Right ventricle myocardium inferior (tissue), 1 donor: ENCODE measurements around the gene HJURP. TPM values are rescaled to one million over a fixed set of nuclear protein-coding genes. Genes with fewer than 3 reads are reported as not detected.
A peak's percentile ranks its signal among the peaks of the same experiment; 100 is the strongest.
"Not testable (repeated sequence)": the region's sequence is repeated elsewhere in the genome, so short reads cannot be mapped to it uniquely, and the experiment has no call there.

Experiments
- ATAC-seq: fragments of 200-7000 bp; cut with Tn5 transposase; one replicate; pipeline ENCODE4 v1.9.1; 2020; ENCODE audit warnings: mild to moderate bottlenecking, moderate library complexity
- DNase-seq: peaks from one replicate; pipeline ENCODE4 v3.0.0; 2021; ENCODE audit errors: missing footprints
- intact Hi-C: fragments of 100-400 bp; cut with DNase I; formaldehyde crosslinking; loops from one replicate; pipeline ENCODE4 v1.11.0; 2022
- long read RNA-seq: library from polyadenylated mRNA; unstranded; transcript quantifications from one replicate; pipeline ENCODE4 v2.0.0, GENCODE V29; 2021
- total RNA-seq: library from RNA; stranded (reverse); fragmentation: NEBNext Ultra II Directional; extraction: Animal tissue kit (Norgen Biotek cat#: 25700); gene quantifications from one replicate; pipeline ENCODE4 v1.2.1, GENCODE V29; 2021
- donor health status: DM: no; HTN: yes; CAD: no; lungs with severe emphysema.

The HJURP gene, protein sequence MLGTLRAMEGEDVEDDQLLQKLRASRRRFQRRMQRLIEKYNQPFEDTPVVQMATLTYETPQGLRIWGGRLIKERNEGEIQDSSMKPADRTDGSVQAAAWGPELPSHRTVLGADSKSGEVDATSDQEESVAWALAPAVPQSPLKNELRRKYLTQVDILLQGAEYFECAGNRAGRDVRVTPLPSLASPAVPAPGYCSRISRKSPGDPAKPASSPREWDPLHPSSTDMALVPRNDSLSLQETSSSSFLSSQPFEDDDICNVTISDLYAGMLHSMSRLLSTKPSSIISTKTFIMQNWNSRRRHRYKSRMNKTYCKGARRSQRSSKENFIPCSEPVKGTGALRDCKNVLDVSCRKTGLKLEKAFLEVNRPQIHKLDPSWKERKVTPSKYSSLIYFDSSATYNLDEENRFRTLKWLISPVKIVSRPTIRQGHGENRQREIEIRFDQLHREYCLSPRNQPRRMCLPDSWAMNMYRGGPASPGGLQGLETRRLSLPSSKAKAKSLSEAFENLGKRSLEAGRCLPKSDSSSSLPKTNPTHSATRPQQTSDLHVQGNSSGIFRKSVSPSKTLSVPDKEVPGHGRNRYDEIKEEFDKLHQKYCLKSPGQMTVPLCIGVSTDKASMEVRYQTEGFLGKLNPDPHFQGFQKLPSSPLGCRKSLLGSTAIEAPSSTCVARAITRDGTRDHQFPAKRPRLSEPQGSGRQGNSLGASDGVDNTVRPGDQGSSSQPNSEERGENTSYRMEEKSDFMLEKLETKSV
- total RNA-seq, result 0.41 TPM
- long read RNA-seq, result 0 reads

DNA sequence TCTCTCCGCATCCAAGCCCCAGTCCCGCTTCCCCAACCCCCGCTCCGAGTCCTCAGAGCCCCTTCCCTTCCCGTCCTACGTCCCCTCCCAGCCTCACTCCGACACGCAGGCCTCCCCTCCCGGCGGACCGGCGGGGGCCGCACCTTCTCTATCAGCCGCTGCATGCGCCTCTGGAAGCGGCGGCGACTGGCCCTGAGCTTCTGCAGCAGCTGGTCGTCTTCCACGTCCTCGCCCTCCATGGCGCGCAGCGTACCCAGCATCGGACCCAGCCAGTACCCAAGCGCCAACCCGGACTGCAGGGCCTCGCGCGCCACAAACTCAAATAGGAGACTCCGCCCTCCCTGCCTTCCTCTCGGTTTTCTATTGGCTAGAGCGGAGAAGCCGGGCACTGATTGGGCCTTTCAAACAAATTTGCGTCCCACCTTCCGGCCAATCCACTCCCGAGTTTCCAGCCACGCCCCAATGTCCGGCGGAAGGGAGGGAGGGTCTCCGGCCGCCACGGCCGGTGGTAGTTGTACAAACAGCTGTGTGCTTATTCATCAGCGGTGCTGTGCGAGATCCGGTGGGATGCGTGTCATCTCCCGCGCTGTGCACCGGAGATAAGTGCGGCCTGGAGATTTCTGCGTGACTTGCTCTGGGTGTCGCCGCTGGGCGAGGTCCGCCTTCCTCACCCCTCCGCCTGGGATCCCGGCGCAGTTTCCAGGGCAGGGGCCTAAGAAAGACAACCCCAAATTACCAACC, at the start of gene HJURP:
TSS of gene HJURP (minus strand) at position 295 of the 741 bp plus-strand sequence. CDS start at position 260, 35 bp downstream.
- DNase-seq, result peak; percentile 94
- intact Hi-C loops, result no loop called here
- ATAC-seq, result peak; percentile 99

DNA sequence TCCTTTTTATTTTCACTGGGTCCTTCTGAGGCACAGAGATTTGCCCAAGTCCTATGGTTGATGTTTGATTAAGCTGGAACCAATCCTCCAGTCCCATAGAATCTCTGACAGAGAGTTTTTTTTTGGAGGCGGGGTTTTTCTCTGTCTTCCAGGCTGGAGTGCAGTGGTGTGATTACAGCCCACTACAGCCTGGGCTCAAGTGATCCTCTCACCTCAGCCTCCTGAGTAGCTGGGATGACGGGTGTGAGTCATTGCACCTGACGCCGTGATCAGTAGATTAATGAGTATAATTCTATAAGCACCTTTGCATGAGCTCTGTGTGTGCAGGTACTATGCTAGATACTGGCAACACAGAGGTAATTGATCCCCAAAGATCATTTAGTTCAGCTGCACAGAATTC, 47.5 kb upstream of the HJURP start:
- intact Hi-C loops, result no loop called here
- no peak for ATAC-seq
- no peak for DNase-seq

DNA sequence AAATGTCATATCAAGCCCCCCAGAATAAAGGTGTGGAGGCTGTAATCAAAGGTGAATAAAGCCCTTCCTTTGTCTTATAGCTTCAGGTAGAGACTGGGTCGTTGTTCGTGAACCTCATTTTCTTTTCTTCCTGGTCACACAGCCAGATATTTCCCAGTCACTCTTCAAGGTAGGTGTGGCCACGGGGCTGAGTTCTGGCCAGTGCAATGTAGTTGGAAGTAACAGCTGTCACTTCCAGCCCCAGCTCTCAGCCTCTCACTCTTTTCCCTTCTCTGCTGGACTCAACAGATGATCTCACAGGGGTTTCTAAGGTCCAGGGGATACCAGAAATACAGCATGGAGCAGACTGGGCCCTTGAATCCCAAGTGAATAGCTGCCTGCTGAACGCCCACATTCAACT, 47.0 kb upstream of the HJURP start:
- DNase-seq, result no peak
- no peak for ATAC-seq
- intact Hi-C loops, result no loop called here

DNA sequence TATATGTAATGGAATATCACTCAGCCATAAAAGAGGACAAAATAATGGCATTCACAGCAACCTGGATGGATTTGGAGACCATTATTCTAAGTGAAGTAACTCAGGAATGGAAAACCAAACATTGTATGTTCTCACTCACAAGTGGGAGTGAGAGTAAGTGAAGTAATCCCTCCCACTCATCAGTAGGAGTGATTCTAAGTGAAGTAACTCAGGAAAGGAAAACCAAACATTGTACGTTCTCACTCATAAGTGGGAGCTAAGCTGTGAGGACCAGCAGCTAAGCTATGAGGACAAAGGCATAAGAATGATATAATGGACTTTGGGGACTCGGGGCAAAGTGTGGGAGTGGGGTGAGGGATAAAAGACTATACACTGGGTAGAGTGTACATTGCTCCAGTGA, 41.9 kb upstream of the HJURP start:
- DNase-seq, ATAC-seq, intact Hi-C loops: not testable (repeated sequence)

DNA sequence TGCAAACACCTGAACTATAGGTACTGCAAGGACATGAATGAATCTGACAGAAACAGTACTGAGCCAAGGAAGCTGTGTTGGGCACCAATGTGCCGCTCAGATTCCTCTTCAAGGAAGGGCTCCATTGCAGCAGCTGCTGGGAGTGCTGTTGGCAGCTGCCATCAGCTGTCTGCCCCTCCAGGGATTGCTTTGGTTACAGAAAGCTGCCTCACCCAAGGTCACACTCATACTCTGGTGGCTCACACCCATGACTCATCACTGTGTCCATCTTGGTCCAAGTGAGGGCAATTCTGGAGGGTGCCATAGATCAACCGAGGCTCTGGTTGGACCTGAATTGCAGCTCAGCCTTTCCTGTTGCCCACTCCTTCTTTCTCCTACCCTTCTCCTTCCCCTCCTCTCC, 38.5 kb upstream of the HJURP start:
- DNase-seq, result no peak
- no peak for ATAC-seq
- intact Hi-C loops, result no loop called here

DNA sequence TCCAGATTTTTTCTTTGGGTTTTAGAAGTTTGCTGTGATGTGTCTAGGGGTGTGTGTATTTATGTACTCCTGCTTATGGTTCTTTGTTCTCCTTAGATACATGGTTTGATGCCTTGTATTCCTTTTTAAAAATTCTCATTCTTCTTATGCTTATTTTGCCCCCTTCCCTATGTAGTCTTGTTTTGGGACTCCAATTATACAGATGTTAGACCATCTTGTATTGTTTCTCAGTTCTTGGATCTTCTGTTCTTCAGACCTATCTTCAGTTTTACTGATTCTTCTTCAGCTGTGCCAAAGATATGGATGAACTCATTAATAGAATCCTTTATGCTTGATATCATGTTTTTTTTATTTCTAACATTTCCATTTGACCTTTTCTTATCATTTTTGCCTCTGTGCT, 28.0 kb upstream of the HJURP start:
- DNase-seq (no peak), ATAC-seq (no peak)
- intact Hi-C loops, result no loop called here

DNA sequence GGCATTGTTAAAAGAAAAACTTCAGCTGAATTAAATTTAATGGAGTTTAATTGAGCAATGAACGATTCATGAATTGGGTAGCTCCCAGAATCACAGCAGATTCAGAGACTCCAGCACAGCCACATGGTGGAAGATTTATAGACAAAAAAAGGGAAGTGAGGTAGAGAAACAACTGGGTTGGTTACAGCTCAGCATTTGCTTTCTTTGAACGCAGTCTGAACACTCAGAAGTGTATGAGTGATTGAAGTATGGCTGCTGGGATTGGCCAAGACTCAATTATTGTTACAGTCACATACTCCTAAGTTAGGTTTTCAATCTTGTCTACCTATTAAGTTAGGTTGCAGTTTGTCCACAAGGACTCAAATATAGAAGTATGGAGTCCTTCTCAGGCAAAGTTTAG, 17.8 kb upstream of the HJURP start:
- DNase-seq, intact Hi-C loops, ATAC-seq: not testable (repeated sequence)

DNA sequence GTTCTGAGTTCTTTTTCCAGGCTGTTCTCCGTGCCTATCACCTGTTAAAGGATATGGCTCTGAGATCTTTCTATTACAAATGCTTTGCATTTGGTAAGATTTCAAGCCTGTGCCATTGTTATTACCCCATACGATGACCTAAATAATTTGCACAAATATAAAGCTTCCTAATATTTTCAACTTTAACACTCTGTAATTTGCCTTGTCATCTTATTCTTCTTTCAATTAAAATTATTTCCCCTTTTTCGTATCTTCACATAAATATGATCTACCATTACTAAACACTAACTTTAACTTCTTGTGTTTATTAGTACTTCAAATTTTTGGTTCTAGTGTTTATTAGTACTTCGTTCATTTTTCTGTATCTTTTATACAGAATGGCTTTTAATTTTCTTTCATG, 17.1 kb upstream of the HJURP start:
- intact Hi-C loops, result no loop called here
- no peak for ATAC-seq
- no peak for DNase-seq

DNA sequence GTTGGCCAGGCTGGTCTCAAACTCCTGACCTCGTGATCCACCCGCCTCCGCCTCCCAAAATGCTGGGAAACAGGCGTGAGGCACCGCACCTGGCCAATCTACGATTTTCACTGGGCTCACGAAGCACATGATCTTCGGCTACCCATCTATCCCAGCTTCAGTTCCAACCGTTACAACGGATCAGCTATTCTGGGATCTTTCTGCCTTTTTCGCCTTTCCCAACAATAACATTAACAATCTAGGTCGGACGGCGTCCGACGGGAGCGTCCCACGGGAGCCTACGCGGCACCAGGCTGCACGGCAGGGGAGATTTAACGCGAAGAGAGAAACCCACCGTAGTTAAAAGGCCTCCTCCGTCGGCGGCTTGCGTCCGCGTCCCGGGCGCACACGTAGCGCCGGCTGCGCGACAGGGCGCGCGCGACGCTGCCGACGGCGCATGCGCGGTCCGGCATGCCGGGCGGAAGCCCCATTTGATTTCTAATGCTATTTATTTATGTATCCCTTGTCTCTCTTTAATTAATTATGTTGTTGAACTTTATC, 13.7 kb upstream of the HJURP start, which contains the start of gene MSL3B:
TSS of gene MSL3B (minus strand) at position 394 of the 540 bp plus-strand sequence.
- DNase-seq (no peak), ATAC-seq (peak; percentile 54)
- intact Hi-C loops, result no loop called here

DNA sequence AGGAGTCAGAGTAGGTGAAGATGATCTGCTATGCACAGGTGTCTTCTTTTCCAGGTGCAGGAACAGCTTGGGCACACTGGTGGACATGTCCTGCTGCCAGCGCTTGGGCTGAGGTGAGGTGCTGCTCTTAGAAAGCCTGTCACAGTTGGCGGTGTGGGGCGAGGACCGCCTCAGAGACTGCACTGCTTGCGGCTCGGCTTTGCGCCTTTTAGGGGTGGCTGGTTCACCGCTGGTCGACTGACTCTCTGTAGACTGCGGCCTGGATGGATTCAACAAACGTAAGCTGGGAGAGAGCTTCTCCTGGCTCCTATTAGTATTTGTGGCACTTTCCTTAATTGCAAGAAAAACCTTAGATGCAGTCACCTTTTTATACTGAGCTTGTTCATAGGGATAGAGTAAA, 12.1 kb upstream of the HJURP start:
- intact Hi-C loops, result no loop called here
- ATAC-seq (no peak), DNase-seq (no peak)

DNA sequence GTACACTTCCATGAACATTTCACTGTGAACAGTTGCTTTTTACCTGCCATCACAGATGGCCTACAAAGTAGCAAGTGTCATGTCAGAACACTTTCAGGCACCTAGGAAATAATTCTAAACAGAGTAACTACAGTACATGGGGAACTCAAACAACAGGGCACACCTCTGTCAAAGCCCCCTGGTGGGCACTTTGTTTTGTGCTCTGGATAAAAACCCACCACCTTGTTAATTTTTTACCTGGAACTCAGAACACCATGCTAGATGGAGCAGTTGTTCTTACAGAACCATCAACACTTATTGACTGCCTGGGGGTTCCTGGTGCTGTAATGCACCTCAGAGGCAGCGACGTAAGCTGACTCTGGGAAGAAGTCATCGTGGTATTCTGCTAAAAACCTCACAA, 11.5 kb upstream of the HJURP start:
- no peak for ATAC-seq
- no peak for DNase-seq
- intact Hi-C loops, result no loop called here

DNA sequence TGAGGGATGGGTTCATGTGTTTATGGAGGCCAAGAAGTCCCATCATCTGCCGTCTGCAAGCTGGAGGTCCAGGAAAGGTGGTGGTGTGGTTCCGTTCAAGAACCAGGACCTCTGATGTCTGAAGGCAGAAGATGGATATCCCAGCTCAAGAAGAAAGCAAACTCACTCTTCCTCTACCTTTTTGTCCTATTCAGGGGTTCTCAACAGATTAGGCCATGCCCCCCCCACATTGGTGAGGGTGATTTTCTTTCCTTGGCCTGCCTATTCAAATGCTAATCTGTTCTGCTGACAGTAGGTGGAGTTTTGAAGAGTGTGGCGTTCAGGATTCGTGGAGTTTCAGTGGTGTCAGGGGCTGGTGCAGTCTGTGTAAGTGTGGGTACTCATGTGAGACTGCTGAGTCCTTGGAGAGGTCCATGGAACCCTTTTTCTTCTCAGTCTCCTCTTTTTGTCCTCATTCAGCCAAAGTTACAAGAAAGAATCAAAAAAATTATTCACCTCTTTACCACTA, 8.0 kb upstream of the HJURP start:
- intact Hi-C loops, result no loop called here
- DNase-seq (no peak), ATAC-seq (no peak)

DNA sequence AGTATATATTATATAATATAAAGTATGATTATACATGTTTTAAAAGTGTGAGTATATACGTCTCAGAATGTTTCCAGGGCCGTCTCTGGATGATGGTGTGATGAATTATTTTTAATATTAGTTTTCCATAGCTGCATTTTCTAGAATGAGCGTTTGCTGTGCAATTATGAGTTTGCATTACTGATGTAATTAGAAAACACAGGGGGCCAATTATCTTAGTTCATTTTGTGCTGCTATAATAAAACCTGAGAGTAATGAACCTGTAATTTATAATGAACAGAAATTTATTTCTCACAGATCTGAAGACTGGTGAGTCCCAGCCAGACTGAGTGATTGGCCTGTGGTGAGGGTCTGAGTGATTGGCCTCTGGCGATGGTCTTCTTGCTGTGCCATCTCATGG, 4.0 kb upstream of the HJURP start:
- ATAC-seq (no peak), DNase-seq (no peak)
- intact Hi-C loops, result no loop called here

DNA sequence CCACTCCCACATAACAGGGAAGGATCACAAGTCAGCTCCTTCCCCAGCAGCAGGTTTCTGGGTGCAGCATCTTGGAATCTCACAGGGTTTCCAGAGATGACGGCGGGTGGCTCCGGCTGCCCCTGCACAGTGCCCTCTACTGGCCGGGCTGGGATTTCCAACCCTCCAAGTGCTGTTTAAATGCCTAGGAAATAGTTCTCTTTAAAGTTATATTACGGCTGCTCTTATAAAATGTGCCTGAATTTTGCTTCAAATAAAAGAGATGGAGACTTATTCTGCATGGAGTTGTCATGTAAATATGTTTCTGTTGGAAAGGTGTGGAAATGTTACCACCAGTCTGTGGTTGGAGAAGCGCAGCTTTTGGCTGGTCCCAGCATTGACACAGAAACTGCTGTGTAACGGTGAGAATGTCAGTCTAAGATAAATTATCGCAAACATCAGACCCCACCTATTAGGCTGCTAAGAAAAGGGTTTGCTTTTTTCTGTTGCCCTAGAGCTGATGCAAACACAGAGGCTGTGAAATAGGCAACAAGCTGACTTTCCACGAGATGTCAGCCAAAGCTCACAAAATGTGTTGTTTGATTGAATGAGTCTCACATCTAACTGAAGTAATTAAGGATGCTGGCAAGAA, 3.3 kb upstream of the HJURP start:
- ATAC-seq (no peak), DNase-seq (peak; percentile 77)
- intact Hi-C loops, result no loop called here

DNA sequence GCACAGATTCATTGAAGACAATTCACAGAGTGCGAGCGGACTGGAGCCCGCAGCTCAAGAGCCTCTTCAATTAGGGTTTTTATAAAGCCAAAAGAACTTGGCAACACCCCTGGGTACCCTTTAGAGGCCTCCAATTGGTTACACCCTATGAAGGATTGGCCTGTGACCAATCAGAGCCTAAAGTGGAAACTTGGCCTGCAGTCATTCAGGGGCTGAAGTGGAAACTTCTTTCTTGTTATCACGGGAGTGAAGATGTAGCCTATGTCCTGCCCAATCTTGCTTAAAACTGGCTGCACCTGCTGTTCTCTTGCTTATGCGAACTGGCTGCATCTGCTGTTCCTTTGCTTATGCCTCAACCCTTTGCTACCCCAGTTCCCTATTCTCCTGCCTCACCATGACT, 1.8 kb upstream of the HJURP start:
- ATAC-seq (no peak), DNase-seq (no peak)
- intact Hi-C loops, result no loop called here

DNA sequence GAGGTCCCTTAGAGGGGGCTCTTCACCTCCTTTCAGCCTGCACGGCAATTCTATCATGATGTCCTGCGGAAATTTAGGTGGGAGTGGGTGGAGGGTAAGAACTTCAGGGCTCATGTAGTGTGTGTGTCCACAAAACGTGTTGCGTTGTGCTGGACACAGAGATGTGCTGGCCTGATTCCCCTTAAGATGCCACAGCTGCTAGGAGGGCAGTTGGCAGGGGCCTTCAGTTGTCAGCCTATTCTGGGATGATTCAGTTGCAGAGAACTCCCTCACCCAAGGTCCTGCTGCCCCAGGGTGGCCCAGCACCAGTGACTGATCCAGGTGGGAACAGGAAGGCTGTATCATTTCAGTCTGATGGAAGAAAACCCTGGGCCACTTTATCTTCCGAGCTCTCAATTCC, 1.0 kb upstream of the HJURP start:
- ATAC-seq (no peak), DNase-seq (no peak)
- intact Hi-C loops, result no loop called here

DNA sequence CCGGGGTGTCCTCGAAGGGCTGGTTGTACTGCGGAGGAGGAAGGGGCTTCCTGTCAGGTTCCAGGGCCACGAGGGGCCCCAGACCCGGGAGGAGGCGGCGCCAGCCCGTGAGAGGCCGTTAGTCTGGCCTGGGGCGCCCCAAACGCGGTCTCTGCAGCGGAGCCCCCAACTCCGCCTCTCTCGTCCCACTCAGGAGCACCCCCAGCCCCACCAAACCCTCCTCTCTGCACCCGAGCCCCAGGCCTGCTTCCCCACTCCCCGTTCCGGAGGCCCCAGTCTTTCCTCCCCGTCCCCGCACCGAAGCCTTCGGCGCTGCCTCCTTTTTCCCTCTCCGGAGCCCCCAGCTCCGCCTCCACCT, 473 bp downstream of the HJURP start:
- ATAC-seq (no peak), DNase-seq (no peak)
- intact Hi-C loops, result no loop called here

DNA sequence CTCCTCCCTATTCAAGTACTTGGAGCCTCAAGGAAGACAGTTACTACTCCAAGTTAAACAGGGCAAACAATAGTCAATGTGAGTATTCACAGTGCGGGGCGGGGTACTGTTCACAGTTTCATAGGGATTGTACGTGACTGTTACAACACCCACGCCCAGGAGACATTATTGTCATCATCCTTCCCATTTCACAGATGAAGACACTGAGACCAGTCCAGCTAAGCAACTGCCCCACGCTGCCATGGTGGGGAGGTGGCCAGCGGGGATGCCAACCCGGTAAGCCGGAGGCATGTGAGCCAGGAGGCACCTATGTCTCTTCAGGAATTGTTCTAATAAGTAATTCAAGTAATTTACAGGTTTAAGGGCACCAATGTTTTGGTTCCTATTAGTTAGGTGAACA, 982 bp downstream of the HJURP start:
- DNase-seq (no peak), ATAC-seq (no peak)
- intact Hi-C loops, result no loop called here

DNA sequence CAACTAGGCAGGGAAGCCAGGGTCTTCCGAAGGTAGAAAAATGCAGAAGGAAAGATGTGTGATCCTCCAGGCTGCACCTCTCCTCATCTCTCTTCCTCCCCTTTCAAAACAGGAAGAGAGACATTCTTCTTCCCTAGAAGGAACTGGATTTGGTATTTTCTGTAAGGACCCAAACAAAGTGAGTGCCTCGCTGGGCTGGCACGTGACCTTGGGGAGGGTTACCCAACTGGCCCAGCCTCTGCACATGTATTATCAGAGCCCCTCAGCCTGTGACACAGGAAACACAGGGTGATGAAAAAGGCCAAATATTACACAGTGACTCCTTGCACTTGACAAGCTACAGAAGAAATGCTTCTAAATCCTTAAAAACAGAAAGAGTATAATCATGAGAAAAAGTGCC, 2.3 kb downstream of the HJURP start:
- ATAC-seq (no peak), DNase-seq (no peak)
- intact Hi-C loops, result no loop called here
